ENCODE data around the gene MEI1. TPM values are rescaled to one million over a fixed set of nuclear protein-coding genes. Genes with fewer than 3 reads are reported as not detected.

MEI1 gene
- total RNA-seq, 1 donor from 2014 or later = not detected

- peaks cover 0 to 20% of the 10 kb centered on the region in 2 donors for H3K4me1 ChIP-seq
- no peaks in the 10 kb centered on the region for H3K36me3 ChIP-seq
- DNase-seq (ENCODE audit: low spot score in 2 of 2) = no peak
- H3K27me3 ChIP-seq = no peaks in the 10 kb centered on the region
- no peaks in the 10 kb centered on the region for H3K9me3 ChIP-seq
- TF ChIP-seq, protein P1, sequence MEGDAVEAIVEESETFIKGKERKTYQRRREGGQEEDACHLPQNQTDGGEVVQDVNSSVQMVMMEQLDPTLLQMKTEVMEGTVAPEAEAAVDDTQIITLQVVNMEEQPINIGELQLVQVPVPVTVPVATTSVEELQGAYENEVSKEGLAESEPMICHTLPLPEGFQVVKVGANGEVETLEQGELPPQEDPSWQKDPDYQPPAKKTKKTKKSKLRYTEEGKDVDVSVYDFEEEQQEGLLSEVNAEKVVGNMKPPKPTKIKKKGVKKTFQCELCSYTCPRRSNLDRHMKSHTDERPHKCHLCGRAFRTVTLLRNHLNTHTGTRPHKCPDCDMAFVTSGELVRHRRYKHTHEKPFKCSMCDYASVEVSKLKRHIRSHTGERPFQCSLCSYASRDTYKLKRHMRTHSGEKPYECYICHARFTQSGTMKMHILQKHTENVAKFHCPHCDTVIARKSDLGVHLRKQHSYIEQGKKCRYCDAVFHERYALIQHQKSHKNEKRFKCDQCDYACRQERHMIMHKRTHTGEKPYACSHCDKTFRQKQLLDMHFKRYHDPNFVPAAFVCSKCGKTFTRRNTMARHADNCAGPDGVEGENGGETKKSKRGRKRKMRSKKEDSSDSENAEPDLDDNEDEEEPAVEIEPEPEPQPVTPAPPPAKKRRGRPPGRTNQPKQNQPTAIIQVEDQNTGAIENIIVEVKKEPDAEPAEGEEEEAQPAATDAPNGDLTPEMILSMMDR (IDR thresholded peaks at IDR 0.05) = no peak
- intact Hi-C loops (cut with DNase I) = no loop called here
- H3K4me3 ChIP-seq = peak overlapping the region in 1 of 2 donors; percentile 90
- H3K27ac ChIP-seq = no peak overlapping the region
Observed at GRCh38 chr22:41801886-41802285, 102.6 kb downstream of the MEI1 start.

- H3K4me1 ChIP-seq = peaks cover 0 to 13% of the 10 kb centered on the region in 2 donors
- H3K4me3 ChIP-seq = no peak overlapping the region
- DNase-seq (ENCODE audit: low spot score in 2 of 2) = no peak
- TF ChIP-seq, protein P1 (IDR thresholded peaks at IDR 0.05) = no peak
- H3K27ac ChIP-seq = no peak overlapping the region
- intact Hi-C loops (cut with DNase I) = no loop called here
- peaks cover 7 to 8% of the 10 kb centered on the region in 2 donors for H3K36me3 ChIP-seq
- no peaks in the 10 kb centered on the region for H3K9me3 ChIP-seq
- H3K27me3 ChIP-seq = no peaks in the 10 kb centered on the region
Observed at GRCh38 chr22:41805639-41806038, 106.3 kb downstream of the MEI1 start.

DNA sequence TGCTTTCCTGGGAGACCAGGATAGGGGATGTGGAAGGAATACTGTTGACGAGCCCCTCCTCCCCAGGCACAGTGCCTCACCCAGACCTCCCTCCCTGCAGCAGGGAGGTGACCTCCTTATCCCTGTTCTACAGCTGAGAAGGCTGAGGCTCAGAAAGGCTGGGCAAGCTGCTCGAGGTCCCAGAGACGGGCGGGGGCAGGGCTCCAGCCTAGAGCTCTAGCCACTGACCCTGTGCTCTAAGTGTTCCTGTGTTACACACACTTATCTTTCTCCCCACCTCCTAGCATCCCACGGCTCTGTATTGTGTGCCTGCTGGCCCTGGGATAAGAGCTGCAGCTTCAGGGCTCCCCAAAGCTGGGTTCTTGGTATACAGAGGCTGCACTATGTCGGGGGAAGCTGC lies 109.1 kb downstream of the MEI1 start:
- Histone ChIP-seq H3K9me3 (no peaks in the 10 kb centered on the region), H3K27ac (no peak overlapping the region), H3K4me1 (no peaks in the 10 kb centered on the region), H3K36me3 (peaks cover 8 to 22% of the 10 kb centered on the region in 2 donors), H3K27me3 (no peaks in the 10 kb centered on the region), H3K4me3 (no peak overlapping the region)
- intact Hi-C loops (cut with DNase I) = no loop called here
- TF ChIP-seq, protein P1 (IDR thresholded peaks at IDR 0.05) = no peak
- DNase-seq (ENCODE audit: low spot score in 2 of 2) = no peak

GRCh38 chr22:41810022-41810421 lies 110.7 kb downstream of the MEI1 start:
- intact Hi-C loops (cut with DNase I) = no loop called here
- TF ChIP-seq, protein P1 (IDR thresholded peaks at IDR 0.05) = no peak
- Histone ChIP-seq H3K27me3 (no peaks in the 10 kb centered on the region), H3K4me1 (no peaks in the 10 kb centered on the region), H3K9me3 (no peaks in the 10 kb centered on the region), H3K36me3 (peaks cover 8 to 24% of the 10 kb centered on the region in 2 donors), H3K4me3 (no peak overlapping the region), H3K27ac (no peak overlapping the region)
- DNase-seq (ENCODE audit: low spot score in 2 of 2) = no peak

- H3K27ac ChIP-seq = no peak overlapping the region
- H3K4me1 ChIP-seq = no peaks in the 10 kb centered on the region
- no peaks in the 10 kb centered on the region for H3K27me3 ChIP-seq
- no peaks in the 10 kb centered on the region for H3K9me3 ChIP-seq
- intact Hi-C loops (cut with DNase I) = no loop called here
- no peak for DNase-seq (ENCODE audit: low spot score in 2 of 2)
- H3K4me3 ChIP-seq = no peak overlapping the region
- TF ChIP-seq, protein P1 (IDR thresholded peaks at IDR 0.05) = no peak
- peaks cover 8 to 24% of the 10 kb centered on the region in 2 donors for H3K36me3 ChIP-seq
Observed at GRCh38 chr22:41812805-41813545, 113.7 kb downstream of the MEI1 start.

Measured in ascending aorta (tissue), 2 donors.